DMS153 treated with DMSO at 0.1 percent for 48 hours (cell line): Measurements from ENCODE around the gene LECT2.

ENCODE experiments used
- DNase-seq: peaks from one replicate; lab custom pipeline; 2025; ENCODE audit not compliant: unreplicated experiment; lab: John Stamatoyannopoulos, UW

Gene LECT2

GRCh38 chr5:135954899-135955298 lies at the start of gene LECT2:
Gene LECT2, minus strand, starts transcription at chr5:135954983. Its CDS starts 150 bp downstream, at chr5:135954833.
- no peak for DNase-seq

GRCh38 chr5:136004436-136004835 lies 49.7 kb upstream of the LECT2 start:
- DNase-seq = no peak

- no peak for DNase-seq
Measured at GRCh38 chr5:136001466-136001981, 46.7 kb upstream of the LECT2 start.

- DNase-seq = no peak
Measured at GRCh38 chr5:136000932-136001331, 46.1 kb upstream of the LECT2 start.

GRCh38 chr5:136000147-136000546 lies 45.4 kb upstream of the LECT2 start:
- DNase-seq = no peak

- DNase-seq = no peak
Measured at GRCh38 chr5:135999406-136000139, 44.8 kb upstream of the LECT2 start.

GRCh38 chr5:135998889-135999288 lies 44.1 kb upstream of the LECT2 start:
- DNase-seq = no peak

GRCh38 chr5:135997673-135998335 lies 43.0 kb upstream of the LECT2 start:
- DNase-seq = no peak

GRCh38 chr5:135996611-135997010 lies 41.8 kb upstream of the LECT2 start:
- no peak for DNase-seq

GRCh38 chr5:135995976-135996375 lies 41.2 kb upstream of the LECT2 start:
- DNase-seq = no peak

- no peak for DNase-seq
Measured at GRCh38 chr5:135993880-135994636, 39.3 kb upstream of the LECT2 start.

- no peak for DNase-seq
Measured at GRCh38 chr5:135993335-135993879, 38.6 kb upstream of the LECT2 start.

GRCh38 chr5:135991429-135991828 lies 36.6 kb upstream of the LECT2 start:
- no peak for DNase-seq

GRCh38 chr5:135990528-135991255 lies 35.9 kb upstream of the LECT2 start:
- DNase-seq = no peak

- no peak for DNase-seq
Measured at GRCh38 chr5:135989686-135990085, 34.9 kb upstream of the LECT2 start.

GRCh38 chr5:135988546-135988945 lies 33.8 kb upstream of the LECT2 start:
- no peak for DNase-seq

- no peak for DNase-seq
Measured at GRCh38 chr5:135986891-135987401, 32.2 kb upstream of the LECT2 start.

- DNase-seq = no peak
Measured at GRCh38 chr5:135986401-135986800, 31.6 kb upstream of the LECT2 start.

GRCh38 chr5:135985951-135986350 lies 31.2 kb upstream of the LECT2 start:
- DNase-seq = no peak

GRCh38 chr5:135980620-135981019 lies 25.8 kb upstream of the LECT2 start:
- DNase-seq = no peak
